GM12874 (cell line): ENCODE measurements around the gene RBM12.

Experiments
- CTCF ChIP-seq: IDR thresholded peaks from 2 replicates; pipeline ENCODE4 v1.5.1; 2011; ENCODE audit warnings: low read depth, mild to moderate bottlenecking, control low read depth, low read length, moderate library complexity; ENCODE audit not compliant: insufficient read depth

The RBM12 gene

DNA sequence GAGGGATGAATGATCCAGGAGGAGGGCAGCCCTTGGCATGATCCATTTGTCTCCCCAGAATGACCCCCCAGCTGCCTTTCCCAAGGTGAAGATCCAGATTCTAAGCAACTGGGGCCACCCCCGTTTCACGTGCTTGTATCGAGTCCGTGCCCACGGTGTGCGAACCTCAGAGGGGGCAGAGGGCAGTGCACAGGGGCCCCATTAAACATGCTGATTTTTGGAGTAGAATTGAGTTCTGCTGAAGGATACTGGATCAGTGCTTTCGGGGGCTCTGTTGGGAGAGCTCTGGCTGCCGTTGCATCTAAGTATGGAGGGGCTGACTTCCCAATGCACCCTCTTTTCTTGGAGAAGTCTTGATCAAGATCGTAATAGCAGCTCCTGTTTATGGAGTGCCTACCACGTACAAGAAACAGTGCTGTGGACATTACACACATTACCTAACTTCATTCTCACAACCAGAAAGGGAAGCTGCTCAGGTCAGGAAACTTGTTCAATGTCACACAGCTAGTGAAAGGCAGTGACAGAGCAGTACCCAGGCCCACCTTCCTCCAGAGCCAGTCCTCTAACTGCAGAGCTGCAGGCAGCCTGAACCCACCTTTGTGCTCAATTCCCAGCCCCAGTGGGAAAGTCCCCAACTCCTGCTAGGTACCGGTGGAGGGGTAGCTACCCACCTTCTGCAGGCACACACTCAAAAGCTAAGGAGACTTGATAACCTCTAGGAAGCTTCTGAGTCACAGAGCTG, 43.7 kb downstream of the RBM12 start:
- TF ChIP-seq CTCF, result no peak

DNA sequence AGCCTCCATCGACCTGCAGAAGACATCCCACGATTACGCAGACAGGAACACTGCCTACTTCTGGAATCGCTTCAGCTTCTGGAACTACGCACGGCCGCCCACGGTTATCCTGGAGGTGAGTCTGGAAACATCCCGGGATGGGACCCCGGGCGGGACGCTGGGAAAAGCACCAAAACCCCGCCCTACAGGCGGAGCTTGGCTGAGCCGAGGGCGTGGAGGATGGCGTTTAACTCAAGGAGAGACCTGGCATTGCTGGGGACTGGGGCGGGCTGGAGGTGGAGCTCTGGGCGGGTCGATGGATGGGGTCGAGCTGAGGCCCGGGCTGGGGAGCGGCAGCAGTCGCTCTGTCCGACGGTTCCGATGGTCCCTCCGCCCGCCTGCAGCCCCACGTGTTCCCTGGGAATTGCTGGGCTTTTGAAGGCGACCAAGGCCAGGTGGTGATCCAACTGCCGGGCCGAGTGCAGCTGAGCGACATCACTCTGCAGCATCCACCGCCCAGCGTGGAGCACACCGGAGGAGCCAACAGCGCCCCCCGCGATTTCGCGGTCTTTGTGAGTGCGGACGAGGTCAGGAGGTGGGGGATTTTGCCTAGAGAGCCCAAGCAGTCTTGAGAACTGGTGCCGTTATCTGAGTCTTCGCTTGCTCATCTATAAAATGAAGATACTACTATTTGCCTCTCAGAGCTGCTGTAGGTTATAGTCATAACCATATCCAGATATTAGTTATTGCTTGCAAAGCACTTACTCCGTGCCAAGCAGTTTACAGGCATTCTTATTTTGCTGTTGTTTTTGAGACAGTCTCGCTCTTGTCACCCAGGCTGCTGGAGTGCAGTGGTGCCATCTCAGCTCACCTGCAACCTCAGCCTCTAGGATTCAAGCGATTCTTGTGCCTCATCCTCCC, 45.3 kb downstream of the RBM12 start:
- TF ChIP-seq CTCF, result peak; percentile 80

GRCh38 chr20:35618263-35619131, 46.2 kb downstream of the RBM12 start:
- no peak for TF ChIP-seq CTCF

GRCh38 chr20:35617397-35618262, 47.1 kb downstream of the RBM12 start:
- TF ChIP-seq CTCF, result peak; percentile 47

DNA sequence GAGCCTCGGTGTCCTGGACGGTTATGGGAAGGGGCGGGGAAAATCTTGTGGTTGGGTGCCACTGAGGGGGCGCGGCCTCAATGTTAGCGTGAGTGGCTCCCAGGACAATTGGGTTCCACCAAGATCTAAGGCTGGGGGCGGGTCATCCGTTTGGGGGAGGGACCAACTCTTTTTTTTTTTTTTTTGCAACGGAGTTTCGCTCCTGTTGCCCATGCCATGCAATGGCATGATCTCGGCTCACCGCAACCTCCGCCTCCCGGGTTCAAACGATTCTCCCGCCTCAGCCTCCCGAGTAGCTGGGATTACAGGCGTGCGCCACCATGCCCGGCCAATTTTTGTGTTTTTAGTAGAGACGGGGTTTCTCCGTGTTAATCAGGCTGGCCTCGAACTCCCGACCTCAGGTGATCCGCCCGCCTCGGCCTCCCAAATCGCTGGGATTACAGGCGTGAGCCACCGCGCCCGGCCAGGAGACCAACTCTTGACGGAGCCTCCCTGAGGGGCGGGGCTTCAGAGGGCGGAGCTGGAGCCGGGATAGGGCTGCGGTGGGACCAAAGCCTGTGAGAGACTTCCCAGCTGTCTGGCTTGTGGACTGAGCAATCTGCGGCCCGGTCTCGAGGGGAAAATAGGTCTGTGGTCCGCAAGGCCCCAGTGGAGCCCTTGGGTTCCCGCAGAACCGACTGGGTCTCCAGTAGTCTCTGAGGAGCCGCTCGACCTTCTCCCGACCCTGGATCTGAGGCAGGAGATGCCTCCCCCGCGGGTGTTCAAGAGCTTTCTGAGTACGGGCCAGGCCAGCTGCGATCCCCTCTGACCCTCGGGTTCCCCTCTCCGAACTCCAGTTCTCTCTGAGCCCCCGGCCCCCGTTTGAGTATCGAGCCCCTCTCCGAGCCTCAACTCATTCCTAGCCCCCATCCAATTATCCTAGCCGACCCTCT, 48.0 kb downstream of the RBM12 start:
- TF ChIP-seq CTCF, result no peak
